MM.1S (cell line): ENCODE results near the gene EVI5.

ENCODE experiments used
- DNase-seq: peaks from one replicate; pipeline ENCODE4 v3.0.0-alpha.2; 2015
- H2AFZ ChIP-seq: fragments of 300-600 bp; sonication (generic); 2 replicates; pipeline ENCODE4 v1.6.0; 2016; ENCODE audit warnings: antibody characterized with exemption, low read length
- H3F3A ChIP-seq: fragments of 300-600 bp; sonication (generic); 2 replicates; pipeline ENCODE4 v1.6.1; 2016; ENCODE audit warnings: mild to moderate bottlenecking, antibody characterized with exemption, low read length, moderate library complexity, mixed read lengths; ENCODE audit not compliant: insufficient read depth
- H3K27ac ChIP-seq: fragments of 300-600 bp; sonication (generic); 2 replicates; pipeline ENCODE4 v1.5.1; 2016; ENCODE audit warnings: mild to moderate bottlenecking, low read length
- H3K27me3 ChIP-seq: fragments of 300-600 bp; sonication (generic); replicated peaks from 2 replicates; pipeline ENCODE4 v1.6.0; 2016; ENCODE audit warnings: low read length; ENCODE audit not compliant: insufficient read depth
- H3K36me3 ChIP-seq: fragments of 300-600 bp; sonication (generic); replicated peaks from 2 replicates; pipeline ENCODE4 v1.6.1; 2016; ENCODE audit warnings: mild to moderate bottlenecking, low read length, mixed read lengths; ENCODE audit not compliant: insufficient read depth
- H3K4me1 ChIP-seq: fragments of 300-600 bp; sonication (generic); 2 replicates; pipeline ENCODE4 v1.6.1; 2016; ENCODE audit warnings: low read length, mixed read lengths
- H3K4me2 ChIP-seq: fragments of 300-600 bp; sonication (generic); 2 replicates; pipeline ENCODE4 v1.6.0; 2016; ENCODE audit warnings: low read depth, low read length
- H3K4me3 ChIP-seq: fragments of 300-600 bp; sonication (generic); 2 replicates; pipeline ENCODE4 v1.5.1; 2016; ENCODE audit warnings: low read length, mixed read lengths
- H3K79me2 ChIP-seq: fragments of 300-600 bp; sonication (generic); 2 replicates; pipeline ENCODE4 v1.6.1; 2016; ENCODE audit warnings: mixed run types, low read length, mixed read lengths
- H3K9ac ChIP-seq: fragments of 300-600 bp; sonication (generic); 2 replicates; pipeline ENCODE4 v1.6.1; 2016; ENCODE audit warnings: low read length, mixed read lengths
- H3K9me2 ChIP-seq: fragments of 300-600 bp; sonication (generic); replicated peaks from 2 replicates; pipeline ENCODE4 v1.6.1; 2016; ENCODE audit warnings: mild to moderate bottlenecking, low read length, mixed read lengths; ENCODE audit not compliant: insufficient read depth
- H3K9me3 ChIP-seq: fragments of 300-600 bp; sonication (generic); replicated peaks from 2 replicates; pipeline ENCODE4 v1.6.1; 2016; ENCODE audit warnings: mild to moderate bottlenecking, low read length, mixed read lengths; ENCODE audit not compliant: insufficient read depth
- H4K20me1 ChIP-seq: fragments of 300-600 bp; sonication (generic); 2 replicates; pipeline ENCODE4 v1.6.1; 2016; ENCODE audit warnings: mild to moderate bottlenecking, low read length, moderate library complexity, mixed read lengths; ENCODE audit not compliant: insufficient read depth
- CTCF ChIP-seq: fragments of 300-600 bp; sonication (generic); IDR thresholded peaks from 2 replicates; pipeline ENCODE4 v1.5.1; 2016; ENCODE audit warnings: antibody characterized with exemption, low read length, mixed read lengths
- EZH2 ChIP-seq: fragments of 300-600 bp; sonication (generic); optimal IDR thresholded peaks from 2 replicates; pipeline ENCODE3; 2017; ENCODE audit warnings: low read depth, mild to moderate bottlenecking, antibody characterized with exemption, low read length, mixed read lengths
- EZH2phosphoT487 ChIP-seq: fragments of 300-600 bp; sonication (generic); IDR thresholded peaks from 2 replicates; pipeline ENCODE4 v1.6.1; 2018; ENCODE audit warnings: antibody characterized with exemption, low read length

EVI5 gene

GRCh38 chr1:92572520-92572919 is 212.4 kb downstream of the EVI5 start:
- Histone ChIP-seq H3K4me1 (no peaks in the 10 kb centered on the region), H3K9ac (no peak overlapping the region), H3K4me2 (no peak overlapping the region), H3F3A (no peaks in the 10 kb centered on the region), H2AFZ (no peak overlapping the region), H3K27me3 (no peaks in the 10 kb centered on the region), H3K9me2 (no peaks in the 10 kb centered on the region), H3K4me3 (no peak overlapping the region), H3K27ac (no peak overlapping the region), H3K36me3 (no peaks in the 10 kb centered on the region), H3K9me3 (no peaks in the 10 kb centered on the region), H4K20me1 (no peaks in the 10 kb centered on the region), H3K79me2 (no peaks in the 10 kb centered on the region)
- TF ChIP-seq CTCF, result no peak
- no peak for TF ChIP-seq EZH2
- TF ChIP-seq EZH2phosphoT487, result no peak
- DNase-seq, result no peak

- Histone ChIP-seq H3K9me3 (no peaks in the 10 kb centered on the region), H3K27ac (no peak overlapping the region)
- no peak for TF ChIP-seq EZH2
- TF ChIP-seq EZH2phosphoT487, result no peak
- no peak for TF ChIP-seq CTCF
These were observed 213.3 kb downstream of the EVI5 start for GRCh38 chr1:92571578-92571977.

GRCh38 chr1:92567211-92567868 is 217.6 kb downstream of the EVI5 start:
- Histone ChIP-seq H3K9me3 (no peaks in the 10 kb centered on the region), H3K27ac (no peak overlapping the region), H2AFZ (no peak overlapping the region), H3K9ac (no peak overlapping the region), H3K4me2 (no peak overlapping the region), H4K20me1 (no peaks in the 10 kb centered on the region), H3K79me2 (no peaks in the 10 kb centered on the region), H3F3A (no peaks in the 10 kb centered on the region), H3K9me2 (no peaks in the 10 kb centered on the region), H3K27me3 (no peaks in the 10 kb centered on the region), H3K4me3 (no peak overlapping the region), H3K4me1 (no peaks in the 10 kb centered on the region), H3K36me3 (no peaks in the 10 kb centered on the region)
- TF ChIP-seq EZH2 (no peak), CTCF (no peak)
- DNase-seq, result no peak

More at GRCh38 chr1:92571578-92571977, 213.3 kb downstream of the EVI5 start:
- Histone ChIP-seq H4K20me1 (no peaks in the 10 kb centered on the region), H3K79me2 (no peaks in the 10 kb centered on the region), H3K4me1 (no peaks in the 10 kb centered on the region), H3K36me3 (no peaks in the 10 kb centered on the region), H3K4me3 (no peak overlapping the region), H3F3A (no peaks in the 10 kb centered on the region), H2AFZ (no peak overlapping the region), H3K4me2 (no peak overlapping the region), H3K9ac (no peak overlapping the region), H3K27me3 (no peaks in the 10 kb centered on the region), H3K9me2 (no peaks in the 10 kb centered on the region)
- DNase-seq, result no peak
